CD1c-positive myeloid dendritic cell (primary cell): Measurements from ENCODE around the gene KRTAP4-6.
"Not testable (repeated sequence)": the region's sequence is repeated elsewhere in the genome, so short reads cannot be mapped to it uniquely, and the experiment has no call there.

ENCODE experiments used
- DNase-seq: peaks from one replicate; pipeline ENCODE4 v3.0.0-alpha.2; 2016; ENCODE audit errors: extremely low spot score

Gene KRTAP4-6

GRCh38 chr17:41147531-41148204 lies 7.3 kb upstream of the KRTAP4-6 start:
- DNase-seq = no peak

- DNase-seq = no peak
Measured at GRCh38 chr17:41145261-41145660, 4.9 kb upstream of the KRTAP4-6 start.

- DNase-seq = no peak
Measured at GRCh38 chr17:41144846-41145245, 4.5 kb upstream of the KRTAP4-6 start.

GRCh38 chr17:41141361-41141760 lies 1.0 kb upstream of the KRTAP4-6 start:
- no peak for DNase-seq

GRCh38 chr17:41139865-41140264 lies 479 bp downstream of the KRTAP4-6 start:
- not testable (repeated sequence) for DNase-seq

GRCh38 chr17:41133880-41134735 lies 6.2 kb downstream of the KRTAP4-6 start:
- no peak for DNase-seq

- DNase-seq = peak; percentile 8
Measured at GRCh38 chr17:41131979-41132378, 8.4 kb downstream of the KRTAP4-6 start.

- no peak for DNase-seq
Measured at GRCh38 chr17:41127371-41127770, 13.0 kb downstream of the KRTAP4-6 start.

GRCh38 chr17:41126412-41126811 lies 13.9 kb downstream of the KRTAP4-6 start:
- no peak for DNase-seq

- DNase-seq = no peak
Measured at GRCh38 chr17:41125064-41125463, 15.3 kb downstream of the KRTAP4-6 start.

GRCh38 chr17:41123991-41124371 lies 16.4 kb downstream of the KRTAP4-6 start, which contains the start of gene KRTAP4-12:
Gene KRTAP4-12, minus strand, starts transcription at chr17:41124182. Its CDS starts 60 bp downstream, at chr17:41124122.
- DNase-seq = not testable (repeated sequence)

- not testable (repeated sequence) for DNase-seq
Measured at GRCh38 chr17:41123292-41123990, 16.9 kb downstream of the KRTAP4-6 start.

- DNase-seq = no peak
Measured at GRCh38 chr17:41121742-41122141, 18.6 kb downstream of the KRTAP4-6 start.

- peak; percentile 25 for DNase-seq
Measured at GRCh38 chr17:41119696-41120690, 20.4 kb downstream of the KRTAP4-6 start.

- no peak for DNase-seq
Measured at GRCh38 chr17:41118721-41119120, 21.6 kb downstream of the KRTAP4-6 start.

- not testable (repeated sequence) for DNase-seq
Measured at GRCh38 chr17:41117846-41118386, 22.4 kb downstream of the KRTAP4-6 start, which contains the start of gene KRTAP4-11. Gene KRTAP4-11, minus strand, starts transcription at chr17:41118373. Its CDS starts 58 bp downstream, at chr17:41118315.

GRCh38 chr17:41116297-41116696 lies 24.0 kb downstream of the KRTAP4-6 start:
- no peak for DNase-seq

GRCh38 chr17:41111151-41111885 lies 29.0 kb downstream of the KRTAP4-6 start:
- no peak for DNase-seq

- not testable (repeated sequence) for DNase-seq
Measured at GRCh38 chr17:41108728-41109386, 31.5 kb downstream of the KRTAP4-6 start.
